GM18858 (cell line): ENCODE results near the gene SUMO2.

Experiments used
- ATAC-seq: cut with Tn5 transposase; IDR thresholded peaks from one replicate; pipeline ENCODE4 v1.9.1; 2021; ENCODE audit not compliant: unreplicated experiment

SUMO2 gene

GRCh38 chr17:75124819-75125162 is 58.0 kb downstream of the SUMO2 start:
- no peak for ATAC-seq

- no peak for ATAC-seq
Measured at GRCh38 chr17:75124041-75124818, 58.5 kb downstream of the SUMO2 start.

- ATAC-seq, result no peak
Measured at GRCh38 chr17:75118307-75118706, 64.5 kb downstream of the SUMO2 start.

GRCh38 chr17:75116737-75117136 is 66.0 kb downstream of the SUMO2 start:
- no peak for ATAC-seq
